HEK293T (cell line): ENCODE measurements around the gene SLC22A14.

ENCODE experiments used
- ARNT ChIP-seq: fragments of 450-650 bp; IDR thresholded peaks from 2 replicates; pipeline ENCODE4 v1.6.1; 2017; ENCODE audit warnings: mild to moderate bottlenecking
- CTBP1 ChIP-seq: fragments of 450-650 bp; IDR thresholded peaks from 2 replicates; pipeline ENCODE4 v1.6.1; 2016; ENCODE audit warnings: borderline replicate concordance
- FOXA1 ChIP-seq: fragments of 450-650 bp; IDR thresholded peaks from 2 replicates; pipeline ENCODE4 v1.6.1; 2016; ENCODE audit warnings: mild to moderate bottlenecking
- SUZ12 ChIP-seq: fragments of 450-650 bp; IDR thresholded peaks from 2 replicates; pipeline ENCODE4 v1.6.1; 2016; ENCODE audit warnings: mild to moderate bottlenecking
- TARDBP ChIP-seq: fragments of 450-650 bp; IDR thresholded peaks from 2 replicates; pipeline ENCODE4 v1.6.1; 2016

GRCh38 chr3:38247366-38248035 is 34.6 kb upstream of the SLC22A14 start:
- TF ChIP-seq SUZ12: no peak
- no peak for TF ChIP-seq CTBP1
- TF ChIP-seq TARDBP: no peak
- TF ChIP-seq ARNT: no peak
- no peak for TF ChIP-seq FOXA1
